ENCODE data around the gene ZNF219.
"Not testable (repeated sequence)": the region's sequence is repeated elsewhere in the genome, so short reads cannot be mapped to it uniquely, and the experiment has no call there.

DNA sequence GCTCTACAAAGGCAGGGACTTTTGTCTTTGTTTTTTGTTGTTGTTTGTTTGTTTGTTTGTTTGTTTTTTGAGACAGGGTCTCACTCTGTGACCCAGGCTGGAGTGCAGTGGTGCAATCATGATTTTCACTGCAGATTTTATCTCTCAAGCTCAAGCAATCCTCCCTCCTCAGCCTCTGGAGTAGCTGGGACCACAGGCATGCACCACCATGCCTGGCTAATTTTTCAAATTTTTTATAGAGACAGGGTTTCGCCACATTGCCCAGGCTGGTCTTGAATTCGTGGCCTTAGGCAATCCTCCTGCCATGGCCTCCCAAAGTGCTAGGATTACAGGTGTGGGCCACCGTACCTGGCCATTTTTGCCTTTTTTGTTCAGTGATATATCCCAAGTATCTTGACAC lies 57.5 kb downstream of the ZNF219 start:
- not testable (repeated sequence) for TF ChIP-seq ESRRA (CRISPR knock-in tag; IDR thresholded peaks at IDR 0.05; ENCODE audit: borderline replicate concordance); NR2C2 (CRISPR knock-in tag; IDR thresholded peaks at IDR 0.05); HMGXB4 (CRISPR knock-in tag; IDR thresholded peaks at IDR 0.05); ATF2 (CRISPR knock-in tag; IDR thresholded peaks at IDR 0.05; ENCODE audit: borderline replicate concordance, low read depth); GABPB1 (CRISPR knock-in tag; IDR thresholded peaks at IDR 0.05)
- TF ChIP-seq, protein P1, sequence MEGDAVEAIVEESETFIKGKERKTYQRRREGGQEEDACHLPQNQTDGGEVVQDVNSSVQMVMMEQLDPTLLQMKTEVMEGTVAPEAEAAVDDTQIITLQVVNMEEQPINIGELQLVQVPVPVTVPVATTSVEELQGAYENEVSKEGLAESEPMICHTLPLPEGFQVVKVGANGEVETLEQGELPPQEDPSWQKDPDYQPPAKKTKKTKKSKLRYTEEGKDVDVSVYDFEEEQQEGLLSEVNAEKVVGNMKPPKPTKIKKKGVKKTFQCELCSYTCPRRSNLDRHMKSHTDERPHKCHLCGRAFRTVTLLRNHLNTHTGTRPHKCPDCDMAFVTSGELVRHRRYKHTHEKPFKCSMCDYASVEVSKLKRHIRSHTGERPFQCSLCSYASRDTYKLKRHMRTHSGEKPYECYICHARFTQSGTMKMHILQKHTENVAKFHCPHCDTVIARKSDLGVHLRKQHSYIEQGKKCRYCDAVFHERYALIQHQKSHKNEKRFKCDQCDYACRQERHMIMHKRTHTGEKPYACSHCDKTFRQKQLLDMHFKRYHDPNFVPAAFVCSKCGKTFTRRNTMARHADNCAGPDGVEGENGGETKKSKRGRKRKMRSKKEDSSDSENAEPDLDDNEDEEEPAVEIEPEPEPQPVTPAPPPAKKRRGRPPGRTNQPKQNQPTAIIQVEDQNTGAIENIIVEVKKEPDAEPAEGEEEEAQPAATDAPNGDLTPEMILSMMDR (IDR thresholded peaks at IDR 0.05), result not testable (repeated sequence)
- TF ChIP-seq, protein P2, sequence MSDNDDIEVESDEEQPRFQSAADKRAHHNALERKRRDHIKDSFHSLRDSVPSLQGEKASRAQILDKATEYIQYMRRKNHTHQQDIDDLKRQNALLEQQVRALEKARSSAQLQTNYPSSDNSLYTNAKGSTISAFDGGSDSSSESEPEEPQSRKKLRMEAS (CRISPR knock-in tag; IDR thresholded peaks at IDR 0.05), result not testable (repeated sequence)

Data from WTC11 (cell line).